Colonic mucosa (tissue), 4 donors: ENCODE data around the gene AP2A1. TPM values are rescaled to one million over a fixed set of nuclear protein-coding genes. Genes with fewer than 3 reads are reported as not detected.
"Not testable (repeated sequence)": the region's sequence is repeated elsewhere in the genome, so short reads cannot be mapped to it uniquely, and the experiment has no call there.

Experiments used
- DNase-seq: peaks from one replicate; pipeline ENCODE4 v3.0.0-alpha.2; 2020
- H3K27ac ChIP-seq: fragments of 200-600 bp; one replicate; pipeline ENCODE4 v1.8.0; 2021
- H3K27me3 ChIP-seq: fragments of 200-600 bp; one replicate; pipeline ENCODE4 v1.8.0; 2021
- H3K36me3 ChIP-seq: fragments of 200-600 bp; one replicate; pipeline ENCODE4 v1.8.0; 2021
- H3K4me1 ChIP-seq: fragments of 200-600 bp; one replicate; pipeline ENCODE4 v1.8.0; 2021; ENCODE audit warnings: mild to moderate bottlenecking
- H3K4me3 ChIP-seq: fragments of 200-600 bp; one replicate; pipeline ENCODE4 v1.8.0; 2021
- H3K9ac ChIP-seq, 2 donors: one replicate each; pipeline ENCODE4 v1.7.0; 2013; ENCODE audit warnings: control low read depth in 2 of 2, low read depth in 2 of 2, low read length in 2 of 2
- H3K9me3 ChIP-seq: fragments of 200-600 bp; one replicate; pipeline ENCODE4 v1.8.0; 2021
- intact Hi-C: fragments of 100-400 bp; cut with DNase I; formaldehyde crosslinking; loops from one replicate; pipeline ENCODE4 v1.14.1; 2022
- total RNA-seq, 2 donors: library from RNA; stranded (reverse); fragmentation: NEBNext Ultra II Directional in 1 of 2; extraction: Animal tissue kit (Norgen Biotek cat#: 25700) in 1 of 2; gene quantifications; one replicate each; pipeline ENCODE4 v1.2.1, GENCODE V29; 2021
- TF ChIP-seq, protein P1 (sequence below): fragments of 200-600 bp; IDR thresholded peaks from one replicate; pipeline ENCODE4 v1.8.0; 2022; ENCODE audit warnings: antibody characterized with exemption, mild to moderate bottlenecking
- donor health status: healthy.
- donor health status: DM: no; HTN: no; CAD: no.
- donor health status: DM: no; HTN: no; CAD: no.

The AP2A1 gene
- total RNA-seq, result 10 to 100 TPM; 80.0 to 92.1 TPM

DNA sequence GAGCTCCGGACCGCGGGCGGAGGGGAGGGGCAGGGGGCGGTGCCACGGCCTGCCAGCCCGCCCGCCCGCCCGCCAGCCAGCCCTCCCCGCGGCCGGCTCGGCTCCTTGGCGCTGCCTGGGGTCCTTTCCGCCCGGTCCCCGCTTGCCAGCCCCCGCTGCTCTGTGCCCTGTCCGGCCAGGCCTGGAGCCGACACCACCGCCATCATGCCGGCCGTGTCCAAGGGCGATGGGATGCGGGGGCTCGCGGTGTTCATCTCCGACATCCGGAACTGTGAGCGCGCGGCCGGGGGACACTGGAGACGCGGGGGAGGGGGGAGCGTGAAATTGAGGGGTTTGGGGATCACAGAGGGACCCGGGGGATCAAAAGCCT lies at the start of gene AP2A1:
AP2A1 (plus strand) TSS at position 72 of the 370 bp plus-strand sequence; CDS start at position 205, 133 bp downstream.
- Histone ChIP-seq H3K4me3 (peak within 1 kb of the TSS; percentile 67), H3K9ac (peak within 1 kb of the TSS; percentile 79 to 97), H3K36me3 (no peaks in the 10 kb centered on the region), H3K27ac (peak within 1 kb of the TSS; percentile 87), H3K4me1 (peaks cover 13% of the 10 kb centered on the region), H3K27me3 (no peaks in the 10 kb centered on the region), H3K9me3 (no peaks in the 10 kb centered on the region)
- DNase-seq, result no peak
- TF ChIP-seq, protein P1, sequence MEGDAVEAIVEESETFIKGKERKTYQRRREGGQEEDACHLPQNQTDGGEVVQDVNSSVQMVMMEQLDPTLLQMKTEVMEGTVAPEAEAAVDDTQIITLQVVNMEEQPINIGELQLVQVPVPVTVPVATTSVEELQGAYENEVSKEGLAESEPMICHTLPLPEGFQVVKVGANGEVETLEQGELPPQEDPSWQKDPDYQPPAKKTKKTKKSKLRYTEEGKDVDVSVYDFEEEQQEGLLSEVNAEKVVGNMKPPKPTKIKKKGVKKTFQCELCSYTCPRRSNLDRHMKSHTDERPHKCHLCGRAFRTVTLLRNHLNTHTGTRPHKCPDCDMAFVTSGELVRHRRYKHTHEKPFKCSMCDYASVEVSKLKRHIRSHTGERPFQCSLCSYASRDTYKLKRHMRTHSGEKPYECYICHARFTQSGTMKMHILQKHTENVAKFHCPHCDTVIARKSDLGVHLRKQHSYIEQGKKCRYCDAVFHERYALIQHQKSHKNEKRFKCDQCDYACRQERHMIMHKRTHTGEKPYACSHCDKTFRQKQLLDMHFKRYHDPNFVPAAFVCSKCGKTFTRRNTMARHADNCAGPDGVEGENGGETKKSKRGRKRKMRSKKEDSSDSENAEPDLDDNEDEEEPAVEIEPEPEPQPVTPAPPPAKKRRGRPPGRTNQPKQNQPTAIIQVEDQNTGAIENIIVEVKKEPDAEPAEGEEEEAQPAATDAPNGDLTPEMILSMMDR, result no peak
- intact Hi-C loops, result no loop called here

DNA sequence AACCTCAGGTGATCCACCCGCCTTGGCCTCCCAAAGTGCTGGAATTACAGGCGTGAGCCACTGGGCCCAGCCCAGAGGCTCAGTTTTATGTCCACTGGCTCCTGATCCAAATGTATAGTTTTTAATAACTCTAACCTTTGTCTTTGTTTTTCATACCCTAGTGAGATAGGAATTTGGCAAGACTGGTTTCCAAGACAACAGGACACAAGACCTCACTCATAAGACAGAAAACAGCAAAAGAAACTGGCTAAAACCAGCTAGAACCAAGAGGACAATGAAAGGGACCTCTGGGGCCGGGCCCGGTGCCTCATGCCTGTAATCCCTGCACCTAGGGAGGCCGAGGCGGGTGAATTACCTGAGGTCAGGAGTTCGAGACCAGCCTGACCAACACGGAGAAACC lies 48.3 kb upstream of the AP2A1 start:
- TF ChIP-seq, protein P1, result no peak
- H3K4me3 ChIP-seq, result no peak overlapping the region
- intact Hi-C loops, result no loop called here
- H3K27me3 ChIP-seq, result no peaks in the 10 kb centered on the region
- H3K4me1 ChIP-seq, result no peaks in the 10 kb centered on the region
- H3K9ac ChIP-seq, result no peak overlapping the region
- H3K36me3 ChIP-seq, result no peaks in the 10 kb centered on the region
- H3K9me3 ChIP-seq, result no peaks in the 10 kb centered on the region
- no peak for DNase-seq
- no peak overlapping the region for H3K27ac ChIP-seq

DNA sequence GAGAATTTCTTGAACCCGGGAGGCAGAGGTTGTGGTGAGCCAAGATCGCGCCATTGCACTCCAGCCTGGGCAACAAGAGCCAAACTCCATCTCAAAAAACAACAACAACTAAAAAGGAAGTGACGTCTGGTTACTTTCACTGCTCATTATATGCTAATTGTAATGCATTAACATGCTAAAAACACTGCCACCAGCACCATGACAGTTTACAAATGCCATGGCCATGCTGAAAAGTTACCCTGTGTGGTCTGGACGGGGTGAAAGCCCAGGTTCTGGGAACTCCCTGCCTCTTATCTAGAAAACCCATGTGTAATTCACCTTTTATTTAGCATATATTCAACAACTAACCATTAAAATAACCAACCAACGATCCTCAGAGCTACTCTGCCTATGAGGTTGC lies 47.8 kb upstream of the AP2A1 start:
- no peak overlapping the region for H3K27ac ChIP-seq
- intact Hi-C loops, result no loop called here
- DNase-seq, result no peak

DNA sequence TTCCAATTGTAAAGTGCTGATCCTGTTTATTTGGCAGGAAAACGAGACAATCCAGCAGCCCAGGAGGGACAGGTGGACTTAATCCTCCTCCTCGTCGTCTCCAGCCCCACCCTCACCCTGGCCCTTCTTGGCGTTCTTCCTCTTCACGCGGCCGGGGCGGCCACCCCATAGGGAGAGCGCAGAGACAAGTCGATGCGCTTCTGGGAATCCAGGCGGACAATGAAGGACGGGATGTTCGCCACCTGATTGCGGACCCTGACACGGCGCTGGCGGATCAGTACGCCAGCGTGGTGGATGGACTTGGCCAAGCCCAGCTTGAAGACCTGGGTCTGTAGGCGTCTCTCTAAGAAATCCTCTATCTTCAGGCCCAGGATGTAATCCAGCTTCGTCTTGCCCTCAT lies 47.4 kb upstream of the AP2A1 start:
- intact Hi-C loops, H3K9me3 ChIP-seq, H3K27ac ChIP-seq, H3K36me3 ChIP-seq, DNase-seq, H3K4me3 ChIP-seq, H3K4me1 ChIP-seq, H3K27me3 ChIP-seq, H3K9ac ChIP-seq: not testable (repeated sequence)

More for the DNA sequence above, 47.8 kb upstream of the AP2A1 start:
- H3K9ac ChIP-seq, result no peak overlapping the region
- H3K4me3 ChIP-seq, result no peak overlapping the region
- H3K4me1 ChIP-seq, result no peaks in the 10 kb centered on the region
- H3K27me3 ChIP-seq, result no peaks in the 10 kb centered on the region
- H3K36me3 ChIP-seq, result no peaks in the 10 kb centered on the region
- H3K9me3 ChIP-seq, result no peaks in the 10 kb centered on the region
- TF ChIP-seq, protein P1, result no peak

DNA sequence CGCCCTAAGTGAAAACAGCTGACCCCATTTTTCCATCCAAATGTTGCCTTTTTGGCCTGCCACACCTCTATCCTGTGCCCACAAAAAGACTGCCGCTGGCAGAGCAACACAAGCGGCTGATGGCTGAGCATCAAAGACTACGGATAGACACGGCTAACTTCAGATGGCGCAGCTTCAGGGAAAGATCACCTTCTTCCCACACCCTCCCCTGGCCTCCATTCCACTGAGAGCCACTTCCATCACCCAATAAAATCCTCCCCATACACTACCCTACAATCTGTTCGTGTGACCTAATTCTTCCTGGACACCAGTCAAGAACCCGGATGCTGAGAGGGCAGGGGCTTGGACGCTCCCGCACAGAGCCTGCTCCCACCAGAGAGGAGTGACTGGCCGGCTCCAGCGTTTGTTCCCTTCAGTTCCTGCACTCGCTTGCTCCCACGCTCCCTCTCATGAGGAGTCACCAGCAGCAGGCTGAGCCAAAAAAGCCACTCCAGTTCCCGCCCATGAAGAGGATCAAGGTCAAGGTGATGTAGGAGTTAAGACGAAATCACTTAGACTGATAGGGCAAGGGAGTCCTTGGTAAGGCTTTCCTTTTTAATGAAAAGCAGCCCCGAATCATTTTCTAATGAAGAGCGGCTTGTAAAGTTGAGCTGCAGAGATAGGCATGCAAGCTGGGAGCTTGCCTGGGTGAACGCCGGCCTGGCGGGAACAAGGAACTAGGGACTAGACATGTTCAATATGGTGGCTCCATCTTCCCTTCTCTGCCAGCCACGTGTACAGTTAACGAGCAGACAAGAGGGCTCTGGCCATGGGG lies 39.4 kb upstream of the AP2A1 start:
- Histone ChIP-seq H3K27ac (no peak overlapping the region), H3K27me3 (no peaks in the 10 kb centered on the region), H3K4me1 (no peaks in the 10 kb centered on the region), H3K9ac (no peak overlapping the region), H3K36me3 (no peaks in the 10 kb centered on the region), H3K4me3 (no peak overlapping the region), H3K9me3 (no peaks in the 10 kb centered on the region)
- DNase-seq, result no peak
- TF ChIP-seq, protein P1, result no peak
- intact Hi-C loops, result no loop called here

DNA sequence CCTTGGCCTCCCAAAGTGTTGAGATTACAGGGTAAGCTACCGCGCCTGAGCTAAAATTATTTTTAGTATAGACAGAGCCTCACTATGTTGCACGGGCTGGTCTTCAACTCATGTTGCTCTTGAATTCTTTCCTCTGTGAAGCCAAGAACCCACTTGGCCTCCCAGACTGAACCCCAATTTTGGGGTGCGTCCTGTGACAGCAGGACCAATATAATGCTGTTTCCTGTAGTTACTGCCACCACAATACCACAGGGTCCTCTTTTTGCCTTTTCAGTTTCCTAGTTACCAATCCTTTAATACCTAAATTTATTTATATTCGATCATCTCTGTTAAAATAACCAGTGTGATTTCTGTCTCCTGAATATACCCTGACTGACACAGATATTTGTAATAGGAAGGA lies 36.6 kb upstream of the AP2A1 start:
- H3K27ac ChIP-seq, result no peak overlapping the region
- H3K9ac ChIP-seq, result no peak overlapping the region
- no peaks in the 10 kb centered on the region for H3K4me1 ChIP-seq
- no peaks in the 10 kb centered on the region for H3K36me3 ChIP-seq
- TF ChIP-seq, protein P1, result no peak
- H3K27me3 ChIP-seq, result no peaks in the 10 kb centered on the region
- H3K9me3 ChIP-seq, result no peaks in the 10 kb centered on the region
- DNase-seq, result no peak
- H3K4me3 ChIP-seq, result no peak overlapping the region
- intact Hi-C loops, result no loop called here
